Muscle of back (tissue), 11 donors: Measurements from ENCODE around the gene IQCB1. TPM values are rescaled to one million over a fixed set of nuclear protein-coding genes. Genes with fewer than 3 reads are reported as not detected.
"Not testable (repeated sequence)": the region's sequence is repeated elsewhere in the genome, so short reads cannot be mapped to it uniquely, and the experiment has no call there.

Experiments
- DNase-seq, 3 donors: peaks; one replicate each; pipeline versions ENCODE4 v3.0.0 to v3.0.0-alpha.2; 2013
- polyA plus RNA-seq, 10 donors: library from polyadenylated mRNA; unstranded; fragments of 120-200 nt; gene quantifications; one replicate each; pipeline ENCODE4 v1.2.1, GENCODE V29; 2013; ENCODE audit not compliant: insufficient read length in 10 of 10

IQCB1 gene
- polyA plus RNA-seq, 10 donors, result 14.0 to 29.7 (median 19.5) TPM

GRCh38 chr3:121809249-121809648 lies 25.6 kb downstream of the IQCB1 start:
- no peak for DNase-seq

GRCh38 chr3:121803771-121804320 lies 31.0 kb downstream of the IQCB1 start:
- no peak for DNase-seq

- DNase-seq, result no peak
These were observed 34.0 kb downstream of the IQCB1 start for GRCh38 chr3:121800906-121801305.

- DNase-seq, result no peak
These were observed 37.9 kb downstream of the IQCB1 start for GRCh38 chr3:121796970-121797369.

GRCh38 chr3:121794264-121794983 lies 40.4 kb downstream of the IQCB1 start:
- no peak for DNase-seq

- no peak for DNase-seq
These were observed 41.8 kb downstream of the IQCB1 start for GRCh38 chr3:121793078-121793477.

GRCh38 chr3:121786485-121786884 lies 48.4 kb downstream of the IQCB1 start:
- DNase-seq, result no peak

GRCh38 chr3:121782784-121783183 lies 52.1 kb downstream of the IQCB1 start:
- DNase-seq, result not testable (repeated sequence)

- no peak for DNase-seq
These were observed 53.2 kb downstream of the IQCB1 start for GRCh38 chr3:121781611-121782010.

- not testable (repeated sequence) for DNase-seq
These were observed 59.8 kb downstream of the IQCB1 start for GRCh38 chr3:121775095-121775494.

- DNase-seq, result no peak
These were observed 65.6 kb downstream of the IQCB1 start for GRCh38 chr3:121769246-121769645.

GRCh38 chr3:121768452-121768851 lies 66.4 kb downstream of the IQCB1 start:
- no peak for DNase-seq

- no peak for DNase-seq
These were observed 75.2 kb downstream of the IQCB1 start for GRCh38 chr3:121759541-121760202.

GRCh38 chr3:121758727-121759450 lies 76.0 kb downstream of the IQCB1 start:
- no peak for DNase-seq

GRCh38 chr3:121757812-121758545 lies 76.9 kb downstream of the IQCB1 start:
- DNase-seq, result no peak

- peak; percentile 39 to 50 (median 50) for DNase-seq
These were observed 77.6 kb downstream of the IQCB1 start for GRCh38 chr3:121757087-121757811.

GRCh38 chr3:121752772-121753171 lies 82.1 kb downstream of the IQCB1 start:
- no peak for DNase-seq

- DNase-seq, result no peak
These were observed 82.6 kb downstream of the IQCB1 start for GRCh38 chr3:121752261-121752660.

GRCh38 chr3:121750087-121750415 lies 84.8 kb downstream of the IQCB1 start:
- no peak for DNase-seq

- peak; percentile 97 to 99 (median 99) for DNase-seq
These were observed 85.4 kb downstream of the IQCB1 start, which contains the start of gene GOLGB1 for GRCh38 chr3:121749276-121750086. GOLGB1 (minus strand) TSS chr3:121749741; CDS start chr3:121730971, 18,770 bp downstream.
